ENCODE results near the gene ENG.

Gene ENG

DNA sequence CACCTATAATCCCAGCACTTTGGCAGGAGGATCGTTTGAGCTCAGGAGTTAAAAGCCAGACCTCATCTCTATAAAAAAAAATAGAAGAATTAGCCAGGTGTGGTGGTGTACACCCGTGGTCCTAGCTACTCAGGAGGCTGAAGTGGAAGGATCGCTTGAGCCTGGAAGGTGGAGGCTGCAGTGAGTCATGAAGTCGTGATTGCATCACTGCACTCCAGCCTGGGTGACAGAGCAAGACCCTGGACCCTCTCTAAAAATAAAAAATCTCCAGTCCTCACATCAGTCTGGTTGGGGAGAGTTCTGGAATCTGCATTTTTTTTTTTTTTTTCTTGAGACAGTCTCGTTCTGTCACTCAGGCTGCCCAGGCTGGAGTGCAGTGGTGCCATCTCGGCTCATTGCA, 42.4 kb downstream of the ENG start:
- no peak for FAIRE-seq

DNA sequence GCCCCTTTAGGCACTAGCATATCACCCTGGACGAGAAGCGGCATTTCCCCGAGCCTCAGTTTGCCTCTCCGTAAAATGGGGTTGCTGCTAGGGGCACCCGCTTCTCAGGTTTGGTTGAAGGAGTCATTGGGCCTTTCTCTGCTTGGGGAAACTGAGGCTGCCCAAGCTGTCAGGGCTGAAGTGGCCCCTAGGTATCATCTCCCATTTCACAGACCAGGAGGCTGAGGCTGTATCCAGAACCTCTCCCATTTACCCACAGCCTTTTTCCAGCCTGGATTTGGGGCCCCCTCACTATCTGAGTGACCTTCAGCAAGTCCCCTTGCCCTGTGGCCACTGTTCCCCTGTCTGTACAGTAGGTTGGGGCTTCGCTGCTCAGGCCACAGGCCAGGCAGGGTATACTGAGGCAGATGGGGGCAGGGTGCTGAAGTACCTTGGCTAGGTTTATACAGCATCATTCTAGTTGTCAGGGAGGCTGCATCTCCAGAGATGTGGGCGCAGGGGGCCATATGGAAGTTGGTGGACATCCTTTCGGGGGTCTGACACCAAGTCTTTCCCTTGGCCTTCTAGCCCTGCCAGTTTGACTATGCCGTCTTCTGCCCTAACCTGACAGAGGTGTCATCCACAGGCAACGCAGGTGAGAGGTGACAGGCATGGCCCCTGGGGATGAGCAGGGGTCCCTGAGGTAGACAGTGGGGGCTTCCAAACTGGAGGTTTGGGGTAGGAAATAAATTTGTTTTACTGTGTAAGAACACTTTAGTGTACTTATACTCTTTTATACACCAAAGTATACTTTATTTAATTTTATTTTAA, 43.9 kb downstream of the ENG start:
- no peak for FAIRE-seq

DNA sequence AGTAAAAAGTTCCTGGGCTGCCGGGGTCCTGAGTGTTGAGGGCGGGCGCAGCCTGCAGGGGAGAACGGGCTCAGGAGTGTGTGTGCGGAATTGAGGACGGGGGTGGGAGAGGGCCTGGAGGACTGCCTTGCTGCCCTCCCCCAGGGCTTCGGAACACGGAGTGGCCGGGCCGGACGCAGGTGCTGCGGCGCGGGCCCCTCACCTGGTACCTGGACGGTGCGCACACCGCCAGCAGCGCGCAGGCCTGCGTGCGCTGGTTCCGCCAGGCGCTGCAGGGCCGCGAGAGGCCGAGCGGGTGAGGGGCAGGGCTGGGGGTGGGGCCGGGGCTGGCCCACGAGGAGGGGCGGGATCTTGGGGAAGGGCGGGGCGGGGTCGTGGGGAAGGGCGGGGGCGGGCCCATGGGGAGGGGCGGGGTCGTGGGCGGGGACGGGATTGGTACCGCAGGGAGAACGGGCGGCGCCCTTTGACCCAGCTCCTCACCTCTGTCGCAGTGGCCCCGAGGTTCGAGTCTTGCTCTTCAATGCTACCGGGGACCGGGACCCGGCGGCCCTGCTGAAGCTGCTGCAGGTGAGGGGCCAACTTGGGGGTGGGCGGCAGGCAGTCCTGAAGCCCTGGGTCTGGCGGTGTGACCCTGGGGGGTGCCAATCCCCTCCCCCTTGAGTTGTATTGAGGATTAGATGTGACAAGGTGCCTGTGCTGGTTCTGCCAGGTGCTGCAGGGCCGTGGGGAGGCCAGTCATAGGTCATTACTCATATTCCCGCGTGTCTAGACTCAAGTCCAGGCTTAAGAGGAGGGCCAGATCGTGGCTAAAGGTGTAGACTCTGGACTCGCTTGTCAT, 44.7 kb downstream of the ENG start:
- no peak for FAIRE-seq

DNA sequence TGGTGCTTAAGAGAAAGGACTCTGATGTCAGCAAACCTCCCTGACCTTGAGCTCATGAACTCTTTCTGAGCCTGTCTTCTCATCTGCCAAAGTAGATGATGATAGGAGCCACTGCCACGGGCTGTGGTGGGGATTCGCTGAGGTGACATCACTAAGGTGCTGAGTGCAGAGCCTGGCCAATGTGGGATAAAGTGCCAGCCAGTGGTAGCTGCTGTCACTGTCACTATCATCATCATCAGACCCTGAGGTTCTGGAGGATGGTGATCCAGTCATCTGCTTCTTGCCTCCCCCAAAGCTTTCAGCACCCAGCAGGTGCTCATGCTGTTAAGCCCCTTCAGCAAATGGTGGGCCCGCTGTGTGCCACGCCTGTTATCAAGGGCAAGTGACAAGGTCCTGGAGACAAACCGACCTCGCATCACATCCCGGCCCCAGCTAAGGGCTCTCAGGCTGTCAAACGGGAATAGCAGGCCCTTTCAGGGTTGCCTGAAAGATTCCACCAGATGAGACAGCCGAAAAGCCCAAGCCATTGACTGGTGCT, 45.4 kb downstream of the ENG start:
- no peak for FAIRE-seq

DNA sequence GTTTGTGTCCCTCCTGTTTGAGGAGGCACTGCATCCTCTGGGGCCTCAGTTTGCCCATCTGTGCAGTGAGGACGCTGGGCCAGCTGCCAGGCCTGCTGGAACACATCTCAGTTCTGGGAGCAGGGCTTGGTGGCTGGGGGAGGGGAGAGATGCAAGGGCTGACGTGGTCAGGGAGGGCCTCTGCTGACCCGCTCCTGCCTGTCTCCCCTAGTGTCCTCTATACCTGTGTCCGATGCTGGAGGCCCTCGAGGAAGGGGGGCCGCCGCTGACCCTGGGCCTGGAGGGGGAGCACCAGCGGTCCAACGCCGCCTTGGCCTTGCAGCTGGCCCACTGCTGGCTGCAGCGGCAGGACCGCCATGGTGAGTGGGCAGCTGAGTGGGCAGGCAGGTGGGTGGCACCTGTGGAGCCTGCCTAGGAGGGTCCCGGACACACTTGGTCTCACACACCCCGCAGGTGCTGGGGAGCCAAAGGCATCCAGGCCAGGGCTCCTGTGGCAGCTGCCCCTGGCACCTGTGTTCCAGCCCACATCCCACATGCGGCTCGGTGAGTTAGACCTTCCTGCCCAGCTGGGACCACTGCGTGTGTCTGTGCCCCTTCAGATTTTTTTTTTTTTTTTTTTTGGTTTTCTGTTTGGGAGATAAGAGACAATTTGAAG, 46.0 kb downstream of the ENG start:
- FAIRE-seq: no peak

DNA sequence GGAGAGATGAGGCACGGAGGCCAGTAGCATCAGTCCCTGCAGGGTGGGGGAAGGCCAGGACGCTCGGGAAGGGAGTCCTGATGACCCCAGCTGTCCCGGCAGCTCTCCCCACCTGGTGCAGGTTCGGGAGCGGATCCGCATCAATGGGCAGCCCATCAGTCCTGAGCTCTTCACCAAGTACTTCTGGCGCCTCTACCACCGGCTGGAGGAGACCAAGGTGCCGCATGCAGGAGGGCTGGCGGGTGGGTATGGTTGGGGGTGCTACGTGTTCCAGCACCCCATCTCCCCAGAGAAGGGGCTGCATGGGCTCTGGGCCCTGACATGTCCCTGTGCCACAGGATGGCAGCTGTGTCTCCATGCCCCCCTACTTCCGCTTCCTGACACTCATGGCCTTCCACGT, 47.6 kb downstream of the ENG start:
- no peak for FAIRE-seq

DNA sequence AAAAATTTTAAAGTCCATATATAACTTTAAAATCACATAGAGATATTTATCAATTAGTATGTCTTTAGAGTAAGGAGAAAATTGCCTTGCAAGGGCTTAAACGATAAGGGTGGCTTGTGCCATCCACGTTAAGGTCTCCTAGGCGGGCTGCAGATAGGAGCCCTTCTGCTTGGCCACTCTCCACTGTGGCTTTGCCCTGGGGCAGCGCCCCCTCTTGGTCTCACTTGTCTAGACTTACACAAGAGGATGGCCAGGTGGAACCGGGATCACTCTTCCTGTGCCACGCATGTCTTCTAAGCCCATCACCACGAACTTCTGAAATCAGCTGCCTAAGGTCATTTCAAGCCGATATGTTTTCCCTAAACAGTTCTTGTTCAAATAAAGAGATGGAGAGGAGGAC, 48.8 kb downstream of the ENG start:
- no peak for FAIRE-seq

DNA sequence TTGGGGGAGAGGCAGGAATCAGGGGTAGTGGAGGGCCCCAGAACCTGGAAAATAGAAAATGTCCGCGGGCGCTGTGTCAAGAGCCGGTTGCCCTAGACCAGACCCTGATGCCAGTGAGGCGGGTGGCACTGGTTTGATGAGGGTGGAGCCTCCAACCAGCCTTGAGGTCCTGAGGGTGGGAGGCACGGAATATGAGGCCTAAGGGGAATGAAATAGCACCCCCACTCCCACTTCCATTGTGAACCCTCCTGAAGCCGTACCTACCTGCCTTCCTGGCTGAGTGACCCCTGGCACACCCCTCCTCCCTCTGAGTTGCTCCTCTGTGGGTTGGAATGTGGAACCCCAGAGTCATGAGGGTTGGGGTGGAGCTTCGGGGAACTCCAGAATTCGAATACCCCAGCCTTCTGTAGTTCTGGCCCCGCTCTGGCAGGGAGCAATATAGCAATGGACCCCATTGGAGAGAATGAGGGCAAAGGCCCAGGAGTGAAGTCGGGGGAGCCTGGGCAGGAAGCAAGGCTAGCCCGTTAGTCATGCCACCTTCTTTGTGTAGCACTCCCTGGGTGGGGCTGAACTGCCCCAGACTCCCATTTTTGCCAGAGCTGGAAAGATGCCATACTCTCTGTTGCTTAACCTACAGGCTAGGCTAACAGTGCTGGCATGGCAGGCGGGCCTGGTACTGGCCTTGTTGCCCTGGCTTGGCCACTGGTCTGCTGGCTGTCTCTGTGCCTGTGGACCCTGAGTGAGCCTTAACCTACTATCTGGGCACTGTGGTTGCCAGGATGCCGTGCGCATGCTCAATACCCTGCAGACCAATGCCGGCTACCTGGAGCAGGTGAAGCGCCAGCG, 50.7 kb downstream of the ENG start:
- FAIRE-seq: no peak

DNA sequence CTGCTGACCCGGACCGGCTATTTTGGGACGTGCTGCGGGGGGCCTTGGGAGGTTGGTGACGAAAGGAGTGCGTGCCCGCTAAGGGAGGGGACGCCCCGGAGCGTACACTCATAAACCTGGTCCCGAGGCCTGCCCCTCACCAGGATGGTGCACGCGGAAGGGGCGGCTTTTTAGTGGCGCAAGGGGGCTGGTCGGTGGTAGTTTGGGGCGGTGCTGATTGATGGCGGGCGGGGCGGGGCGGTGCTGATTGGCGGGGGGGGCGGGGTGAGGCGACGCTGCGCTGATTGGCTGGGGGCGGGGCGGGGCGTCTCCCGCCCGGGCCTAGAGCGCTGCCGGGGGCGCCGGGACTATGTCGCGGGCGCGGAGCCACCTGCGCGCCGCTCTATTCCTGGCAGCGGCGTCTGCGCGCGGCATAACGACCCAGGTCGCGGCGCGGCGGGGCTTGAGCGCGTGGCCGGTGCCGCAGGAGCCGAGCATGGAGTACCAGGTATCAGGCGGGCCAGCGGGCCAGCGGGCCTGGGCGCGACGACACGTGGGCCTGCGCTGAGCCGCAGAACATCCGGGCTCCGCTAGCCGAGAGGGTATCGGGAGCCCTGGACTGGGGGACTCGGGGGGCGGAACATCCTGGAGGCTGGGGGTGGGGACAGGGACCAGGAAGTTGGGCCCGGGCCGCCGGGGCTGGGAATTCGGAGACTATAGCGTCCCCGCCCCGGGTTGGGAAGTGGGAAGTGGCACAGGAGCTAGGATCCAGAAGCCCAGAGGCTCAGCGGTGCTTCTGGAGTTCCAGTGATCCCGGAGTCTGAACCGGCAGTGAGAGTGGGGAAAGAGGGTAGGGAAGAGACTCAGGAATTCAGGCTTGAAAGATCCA, 51.6 kb downstream of the ENG start, which contains the start of gene FPGS:
Gene FPGS (plus strand): TSS at position 307 of the 868 bp plus-strand sequence. CDS start 43 bp downstream, at position 350.
- FAIRE-seq: no peak

DNA sequence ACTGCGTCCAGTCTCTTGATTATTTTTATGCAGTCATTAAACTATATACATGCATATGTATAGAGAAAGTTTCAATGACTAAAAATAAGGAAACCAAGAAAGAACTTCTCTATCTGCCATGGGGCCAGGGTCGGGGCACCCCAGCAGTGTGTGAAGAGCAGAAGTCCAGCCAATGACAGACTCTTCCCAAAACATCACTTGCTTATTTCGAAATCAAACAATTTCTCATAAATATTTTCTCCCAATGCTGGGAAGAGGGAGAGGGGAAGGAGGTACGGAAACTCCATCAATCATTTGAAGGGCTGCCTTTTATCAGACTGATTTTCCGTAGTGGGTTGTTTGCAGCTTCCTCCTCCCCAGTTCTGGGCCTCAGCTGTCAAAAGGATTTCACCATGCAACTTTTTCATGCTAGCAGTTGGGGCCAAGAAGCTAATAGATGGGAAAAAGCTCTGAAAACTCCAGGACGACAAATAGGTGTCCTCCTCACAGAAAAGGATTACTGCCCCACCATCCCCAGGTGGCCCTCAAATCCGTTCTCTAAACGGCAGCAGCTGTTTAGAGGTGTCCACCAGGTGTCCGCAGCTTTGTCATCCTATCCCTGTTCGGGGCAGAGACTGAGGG, 52.4 kb downstream of the ENG start:
- no peak for FAIRE-seq

DNA sequence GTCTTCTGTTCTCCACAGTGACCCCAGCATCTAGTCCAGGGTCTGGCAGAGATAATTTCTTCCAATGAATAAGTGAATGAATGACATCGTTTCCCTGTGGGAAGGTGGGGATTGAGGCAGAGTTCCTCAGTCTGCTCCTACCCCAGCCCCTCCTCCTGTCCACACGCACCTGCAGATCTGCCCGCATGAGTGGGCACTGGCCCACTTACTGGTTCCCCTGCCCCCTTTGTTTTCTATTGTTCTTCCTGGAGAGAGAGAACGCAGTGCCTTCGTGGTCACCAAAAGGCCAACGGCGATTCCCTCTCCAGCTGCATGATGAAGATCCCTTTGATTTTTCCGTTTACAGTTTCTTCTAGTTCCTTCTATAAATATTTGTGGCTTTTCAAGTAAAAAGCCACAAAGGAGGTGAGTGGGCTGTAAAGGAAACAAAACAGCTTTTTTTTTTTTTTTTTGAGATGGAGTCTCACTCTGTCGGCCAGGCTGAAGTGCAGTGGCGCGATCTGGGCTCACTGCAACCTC, 57.5 kb downstream of the ENG start:
- no peak for FAIRE-seq

DNA sequence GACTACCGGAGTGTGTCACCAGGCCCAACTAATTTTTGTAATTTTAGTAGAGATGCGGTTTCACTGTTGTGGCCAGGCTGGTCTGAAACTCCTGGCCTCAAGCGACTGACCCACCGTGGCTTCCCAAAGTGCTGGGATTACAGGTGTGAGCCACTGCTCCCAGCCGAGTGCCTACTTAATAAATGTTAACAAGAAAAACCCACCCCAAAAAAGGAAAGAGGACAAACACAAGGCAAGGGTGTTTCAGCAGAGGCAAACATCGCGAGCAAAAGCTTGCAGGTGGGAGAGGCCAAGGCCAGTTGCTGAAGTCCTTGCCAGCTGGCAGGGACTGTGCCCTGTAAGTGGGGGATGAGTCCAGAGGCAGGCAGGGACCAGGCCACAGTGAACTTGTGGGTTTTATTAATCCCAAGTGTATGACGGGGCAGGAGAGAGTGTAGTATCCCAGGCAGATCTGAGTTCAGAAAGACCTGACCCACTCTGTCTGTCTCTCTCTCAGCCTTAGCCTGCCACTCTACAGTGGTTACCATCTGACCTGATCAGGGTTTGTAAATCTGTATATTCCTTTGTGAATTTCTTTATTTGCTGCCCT, 58.1 kb downstream of the ENG start:
- FAIRE-seq: no peak

DNA sequence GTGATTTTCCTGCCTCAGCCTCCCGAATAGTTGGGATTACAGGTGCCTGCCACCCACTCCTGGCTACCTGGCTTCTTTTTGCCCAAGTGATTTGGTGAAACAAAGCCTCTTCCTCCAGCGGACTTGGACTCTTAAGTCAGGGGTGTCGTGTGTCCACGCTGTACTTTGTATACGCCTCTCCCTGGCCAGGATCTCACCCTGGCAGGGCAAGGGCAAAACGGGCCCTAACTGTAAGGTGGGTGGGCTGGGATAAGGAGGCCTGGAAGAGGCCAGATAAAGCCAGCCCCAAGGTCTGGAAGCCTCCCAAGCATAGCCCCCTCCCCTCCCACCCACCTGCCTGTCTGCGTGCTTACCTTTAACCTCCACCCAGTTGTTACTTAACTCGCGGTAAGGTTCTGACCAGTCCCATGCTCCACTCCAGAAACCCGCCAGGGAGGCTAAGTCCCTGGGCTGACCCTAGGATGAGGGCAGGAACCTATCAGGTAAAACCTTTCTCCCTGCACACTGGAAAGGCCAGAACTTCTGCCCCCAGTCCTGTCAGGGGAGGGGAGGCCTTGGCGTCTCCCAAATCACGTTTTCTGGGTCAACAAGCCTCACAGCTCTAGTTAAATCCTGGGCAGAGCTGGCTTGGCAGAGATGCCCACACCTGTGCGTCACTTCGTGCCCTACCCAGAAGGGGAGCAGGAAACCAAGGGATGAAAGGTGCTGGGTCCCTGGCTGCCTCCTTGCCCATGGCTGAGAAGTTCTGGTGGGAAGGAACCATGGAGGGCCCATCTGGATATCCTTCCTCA, 60.3 kb downstream of the ENG start:
- FAIRE-seq: no peak

DNA sequence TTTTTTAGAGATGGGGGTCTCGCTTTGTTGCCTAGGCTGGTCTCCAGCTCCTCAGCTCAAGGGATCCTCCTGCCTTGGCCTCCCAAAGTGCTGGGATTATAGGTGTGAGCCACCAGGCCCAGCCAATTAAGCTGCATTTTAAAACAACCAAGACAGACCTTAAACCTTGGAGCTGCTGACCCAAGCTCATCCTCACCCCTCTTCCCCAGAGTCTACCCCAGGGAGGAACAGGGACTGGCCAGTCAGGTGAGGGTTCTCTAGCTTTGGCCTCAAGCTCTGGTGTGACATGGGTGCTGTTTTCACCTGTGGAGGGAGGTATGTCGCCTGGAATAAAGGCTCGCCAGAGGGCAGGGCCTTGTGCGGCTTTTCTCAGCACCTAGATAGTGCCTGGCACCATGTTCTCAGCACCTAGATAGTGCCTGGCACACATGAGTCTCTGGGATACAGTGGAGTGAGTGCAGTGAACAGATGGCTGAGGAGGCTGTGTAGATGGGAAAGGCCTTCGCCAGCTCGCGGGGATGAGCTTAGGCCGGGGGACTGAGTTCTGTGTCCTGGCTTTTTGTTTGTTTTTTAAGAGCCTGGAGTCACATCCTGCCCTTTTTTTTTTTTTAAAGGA, 61.3 kb downstream of the ENG start:
- no peak for FAIRE-seq

DNA sequence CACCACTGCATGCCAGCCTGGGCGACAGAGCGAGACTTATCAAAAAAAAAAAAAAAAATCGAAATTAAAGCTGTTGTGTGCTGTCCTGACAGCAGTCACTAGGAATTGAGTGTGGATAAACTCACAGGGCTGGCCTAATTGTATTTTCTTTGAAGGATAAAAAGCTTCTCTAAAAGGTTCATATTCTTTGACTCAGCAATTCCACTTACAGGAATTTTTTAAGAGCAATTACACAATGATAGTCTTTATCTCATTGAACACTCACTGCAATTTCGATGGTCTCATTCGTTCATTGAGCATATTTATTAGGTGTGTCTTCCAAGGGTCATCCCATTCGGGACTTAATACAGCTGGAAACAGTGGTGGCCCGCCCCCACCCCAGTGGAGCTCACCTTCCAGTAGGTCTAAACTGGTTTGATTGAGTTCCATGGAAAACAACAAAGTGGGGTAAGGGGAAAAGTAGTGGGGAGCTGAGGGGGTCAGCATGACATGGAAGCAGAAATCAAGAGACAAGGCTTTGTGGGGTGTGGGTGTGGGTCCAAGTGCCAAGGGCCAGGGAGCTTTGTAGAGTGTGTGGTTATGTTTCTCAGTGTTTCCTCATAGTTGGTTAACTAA, 61.9 kb downstream of the ENG start:
- FAIRE-seq: no peak

DNA sequence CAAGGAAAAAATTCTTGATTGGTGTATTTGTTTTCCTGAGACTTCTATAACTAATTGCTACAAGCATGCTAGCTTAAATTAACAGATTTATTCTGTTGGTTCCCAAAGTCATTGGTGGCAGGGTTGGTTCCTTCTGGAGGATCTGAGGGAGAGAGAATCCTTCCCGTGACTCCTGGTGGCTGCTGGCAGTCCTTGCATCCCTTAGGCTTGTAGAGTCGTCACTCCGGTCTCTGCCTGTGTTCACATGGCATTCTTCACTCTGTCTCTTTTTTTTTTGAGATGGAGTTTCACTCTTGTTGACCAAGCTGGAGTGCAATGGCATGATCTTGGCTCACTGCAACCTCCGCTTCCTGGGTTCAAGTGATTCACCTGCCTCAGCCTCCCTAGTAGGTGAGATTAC, 63.4 kb downstream of the ENG start:
- FAIRE-seq: no peak

DNA sequence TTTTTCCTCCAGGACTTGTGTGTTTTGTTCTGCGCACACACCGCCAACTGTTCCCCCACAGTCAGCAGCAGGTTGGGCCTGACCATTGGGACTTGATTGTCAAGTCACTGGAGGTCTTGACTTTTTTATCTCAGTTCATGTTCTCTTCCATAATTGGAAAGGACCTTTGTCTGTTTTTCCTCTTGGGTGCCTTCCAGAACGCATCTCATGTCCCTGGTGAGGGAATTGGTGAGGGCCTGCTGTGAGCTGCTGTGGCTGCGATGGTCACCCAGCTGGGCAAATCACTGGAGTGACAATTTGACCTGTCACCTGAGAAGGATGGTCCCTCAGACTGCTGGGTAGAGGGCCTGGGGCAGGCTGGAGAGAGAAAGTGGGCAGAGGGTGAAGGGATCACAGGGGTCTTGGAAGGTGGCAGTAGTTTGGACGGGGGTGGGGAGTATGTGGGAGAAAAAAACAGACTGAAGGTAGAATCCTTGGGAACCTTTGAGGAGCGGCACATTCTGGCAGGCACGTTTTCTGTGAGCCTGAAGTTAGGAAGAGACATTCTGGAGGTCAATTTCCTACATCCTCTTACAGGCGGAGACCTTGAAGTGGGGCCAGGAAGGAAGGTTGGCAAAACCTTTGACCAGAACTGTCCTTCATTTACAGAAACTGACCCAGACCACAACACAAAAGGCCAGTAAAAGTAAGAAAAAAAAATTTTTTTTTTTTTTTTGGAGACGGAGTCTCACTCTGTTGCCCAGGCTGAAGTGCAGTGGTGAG, 64.2 kb downstream of the ENG start:
- no peak for FAIRE-seq

DNA sequence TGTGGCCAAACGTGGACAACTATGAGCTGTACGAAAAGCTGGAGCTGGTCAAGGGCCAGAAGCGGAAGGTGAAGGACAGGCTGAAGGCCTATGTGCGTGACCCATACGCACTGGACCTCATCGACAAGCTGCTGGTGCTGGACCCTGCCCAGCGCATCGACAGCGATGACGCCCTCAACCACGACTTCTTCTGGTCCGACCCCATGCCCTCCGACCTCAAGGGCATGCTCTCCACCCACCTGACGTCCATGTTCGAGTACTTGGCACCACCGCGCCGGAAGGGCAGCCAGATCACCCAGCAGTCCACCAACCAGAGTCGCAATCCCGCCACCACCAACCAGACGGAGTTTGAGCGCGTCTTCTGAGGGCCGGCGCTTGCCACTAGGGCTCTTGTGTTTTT, 65.3 kb downstream of the ENG start:
- FAIRE-seq: no peak

Data from TTC549 (cell line).